HepG2 (cell line): ENCODE results near the gene UBE2R2.

Source experiments
- CEBPB ChIP-seq: IDR thresholded peaks from 2 replicates; pipeline ENCODE4 v1.6.1; 2011; ENCODE audit warnings: low read depth, low read length, improper control_type of control experiment, borderline replicate concordance
- GTF2F1 ChIP-seq: fragments of 150-350 bp; IDR thresholded peaks from 2 replicates; pipeline ENCODE4 v1.6.1; 2014; ENCODE audit warnings: low read length
- ZNF780A ChIP-seq: sonication (generic); formaldehyde crosslinking; IDR thresholded peaks from 2 replicates; pipeline ENCODE4 v1.8.0; 2022; ENCODE audit warnings: mild to moderate bottlenecking, missing genetic modification reagents, moderate library complexity

- TF ChIP-seq CEBPB (no peak), ZNF780A (CRISPR knock-in tag) (no peak), GTF2F1 (no peak)
These were observed 89.8 kb downstream of the UBE2R2 start for GRCh38 chr9:33906769-33907168.
